ENCODE data around the gene KLHL29.

The KLHL29 gene

GRCh38 chr2:23526835-23527790 lies 142.1 kb downstream of the KLHL29 start:
- in situ Hi-C loops (cut with HindIII; ENCODE audit: low sequenced_read_pairs) = no loop called here

- in situ Hi-C loops (cut with HindIII; ENCODE audit: low sequenced_read_pairs) = no loop called here
Observed at GRCh38 chr2:23528171-23528570, 143.2 kb downstream of the KLHL29 start.

- in situ Hi-C loops (cut with HindIII; ENCODE audit: low sequenced_read_pairs) = no loop called here
Observed at GRCh38 chr2:23528690-23529089, 143.7 kb downstream of the KLHL29 start.

- in situ Hi-C loops (cut with HindIII; ENCODE audit: low sequenced_read_pairs) = no loop called here
Observed at GRCh38 chr2:23529659-23530058, 144.7 kb downstream of the KLHL29 start.

GRCh38 chr2:23530206-23530908 lies 145.4 kb downstream of the KLHL29 start:
- in situ Hi-C loops (cut with HindIII; ENCODE audit: low sequenced_read_pairs) = no loop called here

- in situ Hi-C loops (cut with HindIII; ENCODE audit: low sequenced_read_pairs) = no loop called here
Observed at GRCh38 chr2:23530909-23531276, 145.9 kb downstream of the KLHL29 start.

GRCh38 chr2:23531280-23531679 lies 146.3 kb downstream of the KLHL29 start:
- in situ Hi-C loops (cut with HindIII; ENCODE audit: low sequenced_read_pairs) = no loop called here

- in situ Hi-C loops (cut with HindIII; ENCODE audit: low sequenced_read_pairs) = no loop called here
Observed at GRCh38 chr2:23531881-23532280, 146.9 kb downstream of the KLHL29 start.

- in situ Hi-C loops (cut with HindIII; ENCODE audit: low sequenced_read_pairs) = no loop called here
Observed at GRCh38 chr2:23532391-23533337, 147.7 kb downstream of the KLHL29 start.

GRCh38 chr2:23533338-23533695 lies 148.3 kb downstream of the KLHL29 start:
- in situ Hi-C loops (cut with HindIII; ENCODE audit: low sequenced_read_pairs) = no loop called here

- in situ Hi-C loops (cut with HindIII; ENCODE audit: low sequenced_read_pairs) = no loop called here
Observed at GRCh38 chr2:23534771-23535170, 149.8 kb downstream of the KLHL29 start.

- in situ Hi-C loops (cut with HindIII; ENCODE audit: low sequenced_read_pairs) = no loop called here
Observed at GRCh38 chr2:23536326-23536725, 151.3 kb downstream of the KLHL29 start.

- in situ Hi-C loops (cut with HindIII; ENCODE audit: low sequenced_read_pairs) = no loop called here
Observed at GRCh38 chr2:23537991-23538390, 153.0 kb downstream of the KLHL29 start.

GRCh38 chr2:23538566-23538965 lies 153.6 kb downstream of the KLHL29 start:
- in situ Hi-C loops (cut with HindIII; ENCODE audit: low sequenced_read_pairs) = no loop called here

- in situ Hi-C loops (cut with HindIII; ENCODE audit: low sequenced_read_pairs) = no loop called here
Observed at GRCh38 chr2:23540804-23541360, 155.9 kb downstream of the KLHL29 start.

- in situ Hi-C loops (cut with HindIII; ENCODE audit: low sequenced_read_pairs) = no loop called here
Observed at GRCh38 chr2:23541503-23542229, 156.7 kb downstream of the KLHL29 start.

- in situ Hi-C loops (cut with HindIII; ENCODE audit: low sequenced_read_pairs) = no loop called here
Observed at GRCh38 chr2:23542230-23542789, 157.3 kb downstream of the KLHL29 start.

- in situ Hi-C loops (cut with HindIII; ENCODE audit: low sequenced_read_pairs) = no loop called here
Observed at GRCh38 chr2:23543302-23543701, 158.3 kb downstream of the KLHL29 start.

- in situ Hi-C loops (cut with HindIII; ENCODE audit: low sequenced_read_pairs) = no loop called here
Observed at GRCh38 chr2:23543728-23544127, 158.7 kb downstream of the KLHL29 start.
